Measurements from ENCODE around the gene MPHOSPH9.

Gene MPHOSPH9, protein sequence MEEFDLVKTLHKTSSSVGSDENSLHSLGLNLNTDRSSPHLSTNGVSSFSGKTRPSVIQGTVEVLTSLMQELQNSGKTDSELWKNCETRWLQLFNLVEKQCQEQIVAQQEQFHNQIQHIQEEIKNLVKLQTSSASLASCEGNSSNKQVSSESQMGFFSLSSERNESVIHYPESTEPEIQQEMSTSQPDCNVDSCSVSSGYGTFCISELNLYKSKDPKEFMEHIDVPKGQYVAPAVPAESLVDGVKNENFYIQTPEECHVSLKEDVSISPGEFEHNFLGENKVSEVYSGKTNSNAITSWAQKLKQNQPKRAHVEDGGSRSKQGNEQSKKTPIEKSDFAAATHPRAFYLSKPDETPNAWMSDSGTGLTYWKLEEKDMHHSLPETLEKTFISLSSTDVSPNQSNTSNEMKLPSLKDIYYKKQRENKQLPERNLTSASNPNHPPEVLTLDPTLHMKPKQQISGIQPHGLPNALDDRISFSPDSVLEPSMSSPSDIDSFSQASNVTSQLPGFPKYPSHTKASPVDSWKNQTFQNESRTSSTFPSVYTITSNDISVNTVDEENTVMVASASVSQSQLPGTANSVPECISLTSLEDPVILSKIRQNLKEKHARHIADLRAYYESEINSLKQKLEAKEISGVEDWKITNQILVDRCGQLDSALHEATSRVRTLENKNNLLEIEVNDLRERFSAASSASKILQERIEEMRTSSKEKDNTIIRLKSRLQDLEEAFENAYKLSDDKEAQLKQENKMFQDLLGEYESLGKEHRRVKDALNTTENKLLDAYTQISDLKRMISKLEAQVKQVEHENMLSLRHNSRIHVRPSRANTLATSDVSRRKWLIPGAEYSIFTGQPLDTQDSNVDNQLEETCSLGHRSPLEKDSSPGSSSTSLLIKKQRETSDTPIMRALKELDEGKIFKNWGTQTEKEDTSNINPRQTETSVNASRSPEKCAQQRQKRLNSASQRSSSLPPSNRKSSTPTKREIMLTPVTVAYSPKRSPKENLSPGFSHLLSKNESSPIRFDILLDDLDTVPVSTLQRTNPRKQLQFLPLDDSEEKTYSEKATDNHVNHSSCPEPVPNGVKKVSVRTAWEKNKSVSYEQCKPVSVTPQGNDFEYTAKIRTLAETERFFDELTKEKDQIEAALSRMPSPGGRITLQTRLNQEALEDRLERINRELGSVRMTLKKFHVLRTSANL

DNA sequence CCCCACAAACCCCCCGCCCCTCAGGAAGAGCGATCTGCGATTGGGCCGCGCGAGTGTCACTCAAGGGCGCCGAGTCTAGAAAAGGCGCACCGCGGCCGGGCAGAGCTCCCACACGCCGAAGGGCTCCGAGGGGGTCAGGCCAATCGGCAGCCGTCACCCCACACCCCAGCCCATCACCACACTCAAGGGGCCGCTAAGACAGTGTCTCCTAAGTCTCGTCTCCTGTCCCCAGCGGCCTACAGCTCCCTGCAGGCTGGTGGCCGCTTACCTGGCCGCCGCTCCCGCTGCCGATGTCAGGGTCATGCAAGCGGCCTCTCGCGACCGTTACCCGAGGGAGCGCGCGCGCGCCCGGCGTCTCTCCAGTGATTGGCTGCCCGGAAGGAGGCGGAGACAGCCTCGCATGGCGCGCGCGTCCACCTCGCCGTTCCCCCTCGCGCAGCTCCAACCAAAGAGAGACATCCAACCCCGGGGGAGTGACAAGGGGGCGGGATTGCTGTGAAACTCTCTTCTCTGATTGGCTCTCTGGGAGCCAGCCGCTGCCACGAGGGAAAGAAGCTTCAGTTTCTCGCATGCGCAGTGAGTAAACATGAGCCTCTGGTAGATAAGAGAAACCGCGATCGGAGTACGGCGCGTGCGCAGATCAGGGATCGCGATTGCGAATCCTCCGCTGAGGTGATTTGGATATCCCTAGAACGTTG, at the start of gene MPHOSPH9, which contains the start of gene MTRFR:
Gene MPHOSPH9 (minus strand): TSS at position 335 of the 698 bp plus-strand sequence. CDS start 2,777 bp downstream, outside the sequence.
Gene MTRFR (plus strand): TSS at position 630 of the 698 bp plus-strand sequence. CDS start 20,239 bp downstream, outside the sequence.
- DNase-seq, result peak; percentile 100

DNA sequence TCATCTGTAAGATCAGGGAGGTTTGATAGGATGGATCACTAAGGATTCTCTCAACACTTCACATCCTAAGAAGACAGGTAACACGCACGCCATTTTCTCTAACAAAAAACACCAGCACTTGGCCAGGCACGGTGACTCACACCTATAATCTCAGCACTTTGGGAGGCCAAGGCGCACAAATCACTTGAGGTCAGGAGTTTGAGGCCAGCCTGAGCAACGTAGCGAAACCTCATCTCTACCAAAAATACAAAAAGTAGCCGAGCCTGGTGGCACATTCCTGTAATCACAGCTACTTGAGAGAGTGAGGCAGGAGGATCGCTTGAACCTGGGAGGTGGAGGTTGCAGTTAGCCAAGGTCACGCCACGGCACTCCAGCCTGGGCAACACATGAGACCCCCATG, 49.2 kb upstream of the MPHOSPH9 start:
- no peak for DNase-seq

DNA sequence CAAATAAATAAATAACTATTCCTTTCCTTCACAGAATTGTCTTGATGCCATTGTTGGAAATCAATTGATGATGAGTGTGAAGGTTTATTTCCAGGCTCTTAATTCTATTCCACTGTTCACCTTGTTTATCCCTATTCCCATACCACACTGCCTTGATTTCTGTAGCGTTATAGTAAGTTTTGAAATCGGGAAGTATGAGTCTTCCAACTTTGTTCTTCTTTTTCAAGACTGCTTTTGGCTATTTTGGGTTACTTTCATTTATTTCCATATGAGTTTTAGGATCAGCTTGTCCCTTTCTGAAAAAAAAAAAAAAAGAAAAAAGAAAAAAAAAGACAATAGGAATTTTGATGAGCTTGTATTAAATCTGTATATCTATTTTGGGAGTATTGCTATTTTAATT, 48.0 kb upstream of the MPHOSPH9 start:
- peak; percentile 45 for DNase-seq

DNA sequence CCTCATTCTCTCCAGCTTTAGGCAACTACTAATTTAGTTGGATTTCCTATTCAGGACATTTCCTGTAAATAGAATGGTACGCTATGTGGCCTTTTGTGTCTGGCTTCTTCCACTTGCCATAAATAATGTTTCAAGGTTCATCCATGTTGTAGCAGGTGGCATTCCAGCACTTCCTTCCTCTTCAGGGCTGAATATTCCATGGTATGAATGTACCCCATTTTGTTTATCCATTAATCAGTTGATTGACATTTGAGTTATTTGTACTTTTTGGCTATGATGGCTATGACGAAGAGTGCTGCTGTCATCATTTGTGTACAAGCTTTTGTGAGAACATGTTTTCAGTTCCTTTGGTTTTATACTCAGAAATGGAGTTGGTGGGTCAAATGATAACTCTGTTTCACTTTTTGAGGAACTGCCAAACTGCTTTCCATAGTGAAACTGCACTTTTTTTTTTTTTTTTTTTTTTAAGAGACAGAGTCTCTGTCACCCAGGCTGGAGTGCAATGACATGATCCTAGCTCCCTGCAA, 45.2 kb upstream of the MPHOSPH9 start:
- DNase-seq, result peak; percentile 94

DNA sequence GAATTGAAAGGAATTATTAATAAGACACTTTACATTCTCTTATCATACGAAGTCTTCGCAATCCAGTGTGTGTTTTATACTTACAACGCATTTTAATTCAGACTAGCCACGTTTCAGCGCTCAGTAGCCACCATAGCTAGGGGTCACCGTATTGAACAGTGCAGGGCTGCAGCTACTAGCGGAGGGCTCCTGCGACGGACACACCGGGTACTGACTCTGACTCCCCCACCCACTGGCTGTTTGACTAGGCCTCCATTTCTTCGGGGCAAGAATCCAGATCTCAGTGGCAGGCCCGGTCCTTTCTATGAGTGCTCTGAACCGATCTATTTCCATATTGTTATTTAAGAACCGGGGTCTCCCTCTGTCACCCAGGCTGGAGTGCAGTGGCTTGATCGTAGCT, 40.2 kb upstream of the MPHOSPH9 start:
- no peak for DNase-seq

DNA sequence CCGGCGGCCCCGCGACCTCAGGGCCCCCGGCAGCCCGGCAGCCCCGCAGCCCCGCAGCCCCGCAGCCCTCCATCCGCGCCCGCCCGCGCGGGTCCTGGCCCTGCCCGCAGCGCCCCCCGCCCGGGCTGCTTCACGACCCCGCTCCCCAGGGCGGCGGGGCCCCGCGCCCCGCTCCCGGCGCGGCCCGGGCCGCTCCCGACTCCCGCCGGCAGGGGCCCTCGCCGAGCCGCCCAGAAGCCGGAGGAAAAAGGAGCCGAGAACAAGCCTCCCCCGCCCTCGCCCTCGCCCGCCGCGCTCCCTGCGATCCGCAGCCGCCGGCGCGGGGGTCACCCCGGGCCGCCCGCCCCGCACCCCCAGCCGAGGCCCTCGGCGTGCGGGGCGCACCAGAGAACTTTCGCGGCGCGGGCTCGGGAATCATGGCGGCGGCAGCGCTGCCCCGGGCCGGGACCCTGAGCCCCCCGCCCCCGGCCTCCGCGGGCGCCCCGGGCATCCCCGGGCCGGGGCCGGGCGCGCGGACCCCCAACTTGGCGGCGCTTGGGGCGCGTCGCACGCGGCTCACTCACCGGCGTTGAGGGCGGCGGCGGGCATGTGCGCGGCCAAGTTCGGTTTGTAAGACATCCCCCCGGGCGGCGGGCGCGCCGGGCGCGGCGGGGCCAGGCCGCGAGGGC, 38.2 kb upstream of the MPHOSPH9 start:
- peak; percentile 71 for DNase-seq

DNA sequence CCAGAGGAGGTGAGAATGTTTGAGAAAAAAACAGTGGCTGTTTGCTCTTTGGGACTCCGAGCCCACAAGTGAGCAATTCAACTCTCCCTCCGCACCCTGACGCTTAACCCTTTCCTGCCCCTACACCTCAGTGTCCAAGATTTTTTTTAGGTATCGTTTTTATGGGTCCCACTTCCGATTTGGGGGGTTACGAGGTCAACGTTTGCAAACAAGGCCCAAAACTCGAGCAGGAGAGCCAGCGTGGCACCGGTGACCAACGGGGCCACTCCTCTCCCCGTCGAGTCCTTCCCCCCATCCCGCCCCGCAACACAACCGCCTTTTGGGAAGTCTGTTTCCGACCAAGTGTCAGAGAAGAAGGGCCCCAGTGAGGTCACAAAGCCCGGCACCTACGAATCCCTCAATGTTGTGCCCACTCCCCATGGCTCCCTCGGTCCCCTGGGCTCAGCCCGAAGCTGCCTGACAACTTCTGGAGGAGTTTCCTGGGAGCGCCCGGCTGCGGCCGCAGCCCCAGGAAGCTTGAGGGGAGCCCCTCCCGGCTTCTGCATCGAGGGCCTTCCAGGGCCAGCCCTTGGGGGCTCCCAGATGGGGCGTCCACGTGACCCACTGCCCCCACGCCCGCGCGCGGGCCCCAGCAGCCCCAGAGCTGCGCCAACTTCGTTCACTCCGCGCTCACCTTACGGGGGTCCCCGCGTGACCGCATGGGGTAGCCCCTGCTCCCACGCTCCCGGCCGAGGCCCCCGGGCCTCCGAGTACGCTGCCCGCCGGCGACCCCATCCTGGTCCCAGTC, 37.5 kb upstream of the MPHOSPH9 start:
- DNase-seq, result peak; percentile 32

DNA sequence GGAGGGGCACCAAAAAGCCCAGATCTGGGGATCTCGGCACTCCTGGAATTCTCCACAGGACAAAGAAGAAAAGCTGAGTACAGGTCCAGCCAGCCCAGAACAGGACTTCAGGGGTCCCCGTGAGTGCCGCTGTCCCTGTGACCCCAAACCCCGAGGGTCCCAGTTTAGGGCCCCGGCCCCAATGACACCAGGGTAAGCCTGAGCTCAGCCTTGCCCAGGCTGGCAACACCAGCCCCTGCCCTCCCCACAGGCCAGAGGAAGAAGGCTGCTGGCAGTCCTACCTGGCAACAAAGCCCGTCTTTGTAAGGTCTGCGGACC, 36.9 kb upstream of the MPHOSPH9 start:
- no peak for DNase-seq

DNA sequence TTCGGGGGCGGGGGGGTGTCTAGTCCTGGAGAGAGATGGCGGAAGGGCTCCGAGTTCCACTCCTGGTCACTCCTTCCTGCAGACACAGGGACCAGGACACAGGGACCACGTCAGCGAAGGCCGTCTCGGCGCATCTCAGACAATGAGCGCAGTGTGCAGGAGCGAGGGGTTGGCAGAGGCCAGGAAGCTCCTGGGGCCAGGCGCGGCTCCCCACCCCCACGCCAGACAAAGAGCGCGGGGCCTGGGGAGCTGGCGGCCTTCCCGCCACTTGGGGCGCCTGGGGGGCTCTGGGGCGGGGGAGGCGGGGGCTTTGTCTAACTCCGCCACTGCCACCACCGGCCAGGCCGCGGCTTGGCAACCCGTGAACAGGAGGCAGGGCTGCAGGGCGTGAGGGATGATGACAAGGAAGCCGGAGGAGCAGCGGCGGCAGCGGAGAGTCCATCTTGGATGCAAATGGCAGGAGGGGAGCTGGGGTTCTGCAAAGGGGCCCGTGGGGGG, 36.5 kb upstream of the MPHOSPH9 start:
- peak; percentile 35 for DNase-seq

DNA sequence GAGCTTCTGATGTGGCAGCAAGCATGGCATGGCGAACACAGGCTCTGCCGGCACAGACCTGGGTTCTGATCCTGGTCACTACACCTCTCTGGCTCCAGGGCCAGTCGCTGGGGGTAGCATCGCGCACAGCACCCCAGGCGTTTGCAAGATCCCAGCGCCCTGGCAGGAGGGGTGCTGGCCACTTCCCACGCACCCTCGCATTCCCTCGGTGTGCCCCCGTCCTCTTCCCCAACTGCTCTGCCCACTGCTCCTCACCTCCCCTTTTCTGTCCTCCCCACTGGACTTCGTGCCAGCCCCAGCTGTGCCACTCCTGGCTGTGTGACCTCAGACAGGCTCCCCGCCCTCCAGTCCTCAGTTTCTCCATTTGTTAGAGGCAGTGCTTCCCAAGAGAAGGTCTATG, 35.9 kb upstream of the MPHOSPH9 start:
- DNase-seq, result no peak

DNA sequence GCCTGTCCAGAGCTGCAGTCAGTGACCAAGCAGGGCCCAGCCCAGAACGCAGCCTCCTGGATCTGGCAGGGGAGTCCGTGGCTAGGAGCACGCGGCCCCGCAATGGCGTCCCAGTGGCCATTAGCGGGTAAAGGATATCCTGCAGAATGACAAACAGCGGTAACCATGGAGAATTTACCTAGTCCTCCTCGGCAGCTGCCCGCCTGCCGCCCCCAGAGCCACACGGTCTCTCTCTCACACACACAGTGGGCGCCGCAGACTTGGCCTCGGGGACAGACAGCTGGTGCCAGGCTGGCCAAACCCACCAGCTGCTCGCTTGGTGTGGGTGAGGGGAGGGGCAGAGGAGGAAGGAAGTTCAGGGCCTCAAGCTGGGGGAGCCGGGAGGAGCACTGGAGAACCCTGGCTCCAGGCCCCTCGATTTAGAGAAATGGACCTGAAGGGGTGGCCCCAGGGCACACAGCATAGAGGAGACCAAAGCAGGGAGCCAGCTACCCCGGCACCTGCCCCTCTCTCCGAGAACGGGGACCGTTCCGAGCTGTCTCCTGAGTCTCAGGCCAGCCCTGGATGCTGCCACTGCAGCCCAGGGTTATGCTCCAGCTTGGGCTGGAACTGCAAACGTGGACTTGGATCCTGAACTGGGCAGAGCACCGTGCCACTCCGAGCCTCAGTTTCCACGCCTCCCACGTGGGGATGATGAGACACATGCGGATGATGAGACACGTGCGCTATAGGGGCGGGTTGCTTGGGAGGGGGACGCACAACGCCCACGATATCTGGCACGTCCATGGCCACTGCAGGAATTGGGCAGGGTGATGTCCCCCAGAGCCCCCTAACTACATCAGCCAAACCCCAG, 35.3 kb upstream of the MPHOSPH9 start:
- DNase-seq, result no peak

DNA sequence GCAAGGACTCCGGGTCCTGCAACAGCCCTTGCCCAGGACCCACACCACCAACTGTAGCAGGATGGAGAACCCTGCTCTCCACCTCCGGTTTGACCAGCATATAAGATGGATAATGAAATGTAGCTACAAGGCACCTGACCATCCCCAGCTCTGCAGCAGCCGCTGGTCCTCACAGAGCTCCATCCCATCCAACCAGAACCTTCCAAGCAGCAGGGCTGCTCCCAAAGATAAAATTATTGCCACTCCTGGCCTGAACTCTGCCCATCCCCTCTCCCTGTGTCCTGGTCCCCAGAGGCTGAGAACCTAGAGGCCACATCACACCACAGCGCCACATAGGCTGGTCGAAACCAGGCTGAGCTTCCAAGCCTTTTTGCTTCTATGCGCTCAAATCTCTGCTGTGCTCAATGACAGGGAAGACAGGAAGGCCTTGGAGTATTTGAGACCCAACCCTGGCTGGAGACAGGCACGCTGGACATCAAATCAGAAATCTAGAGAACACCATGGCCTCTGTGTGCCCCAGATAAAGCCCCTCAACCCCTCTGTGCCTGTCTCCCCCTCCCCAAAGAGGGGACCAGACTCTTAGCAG, 34.5 kb upstream of the MPHOSPH9 start:
- no peak for DNase-seq

DNA sequence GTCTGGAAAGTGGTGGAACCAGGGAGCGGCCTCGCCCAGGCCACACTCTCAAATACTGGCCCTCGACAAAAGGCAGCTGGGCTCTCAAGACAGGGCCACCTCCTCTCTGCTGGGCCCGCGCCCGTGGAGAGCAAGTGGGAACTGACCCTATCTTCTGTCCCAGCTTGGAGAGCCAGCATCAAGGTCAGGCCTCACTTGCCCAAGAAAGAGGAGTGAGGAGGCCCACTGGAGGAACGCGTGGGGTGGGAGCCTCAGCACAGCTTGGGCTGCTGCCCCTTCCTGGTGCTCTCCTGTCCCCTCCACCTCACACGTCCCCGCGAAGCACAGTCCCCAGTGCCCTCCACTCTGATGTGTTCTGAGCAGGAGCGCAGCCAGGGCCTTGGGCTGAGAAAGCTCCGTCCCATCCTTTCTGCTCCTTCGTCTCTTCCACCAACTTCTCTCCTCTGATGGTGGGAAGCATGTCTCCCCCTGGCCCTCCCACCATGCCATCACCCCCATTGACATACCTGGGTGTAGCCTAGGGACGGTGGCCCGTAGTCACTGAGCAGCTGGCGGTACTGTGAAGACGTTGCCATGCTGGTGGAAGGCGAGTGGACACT, 33.8 kb upstream of the MPHOSPH9 start:
- no peak for DNase-seq

DNA sequence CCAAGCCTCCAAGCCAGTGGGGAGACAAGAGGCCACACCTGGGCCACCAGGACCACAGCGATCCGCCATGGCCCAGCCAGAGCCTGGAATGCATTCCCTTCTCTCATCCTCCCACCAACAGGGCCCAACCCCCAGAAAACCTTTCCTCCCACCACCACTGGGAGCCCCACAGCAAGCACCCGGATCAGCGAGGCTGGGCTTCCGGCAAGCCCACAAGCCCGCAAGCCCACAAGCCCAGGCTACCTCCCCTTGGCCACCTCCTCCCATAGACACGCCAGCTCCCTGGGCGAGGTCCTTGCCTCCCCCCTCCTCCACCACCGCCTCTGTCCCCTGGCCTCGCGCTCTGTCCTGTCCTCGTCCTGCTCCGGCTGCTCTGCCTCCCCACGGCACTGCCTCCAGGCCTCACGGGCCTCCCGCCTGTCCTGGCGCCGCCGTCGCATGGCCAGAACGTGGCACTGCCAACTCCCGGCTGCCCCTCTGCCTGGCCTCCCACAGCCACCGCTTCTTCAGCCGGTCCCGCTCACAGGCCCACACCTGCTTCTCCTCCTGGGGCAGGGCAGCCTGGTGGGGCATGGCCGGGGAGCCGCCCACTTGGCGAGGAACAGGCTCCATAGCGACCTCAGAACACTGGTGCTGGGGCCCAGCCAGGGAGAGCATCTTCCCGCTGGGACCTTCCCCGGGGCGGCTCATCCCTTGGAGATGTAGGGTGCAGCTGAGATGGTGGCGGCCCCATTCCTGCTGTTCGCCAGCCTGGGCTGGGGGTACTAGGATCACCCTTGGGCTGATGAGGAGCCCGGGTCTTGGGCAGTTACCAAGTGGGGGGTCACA, 33.1 kb upstream of the MPHOSPH9 start:
- DNase-seq, result no peak

DNA sequence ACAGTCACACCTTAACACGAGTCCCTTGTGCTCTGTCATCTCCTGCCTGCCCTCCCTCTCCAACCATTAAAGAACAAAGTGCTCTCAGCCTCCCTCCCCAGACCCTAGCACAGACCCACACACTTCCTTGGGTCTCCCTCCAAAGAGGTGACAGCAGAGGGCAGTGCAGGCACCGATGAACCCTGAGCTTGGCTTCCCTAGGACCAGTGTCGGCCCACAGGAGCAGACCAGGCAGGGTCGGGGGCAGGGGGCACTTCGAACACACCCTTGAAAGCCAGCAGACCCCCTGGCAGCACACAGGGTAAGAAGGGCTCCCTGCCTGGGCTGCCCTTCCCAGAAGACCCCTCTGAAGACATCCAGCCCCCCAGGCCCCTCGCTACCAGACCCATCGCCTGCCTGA, 31.7 kb upstream of the MPHOSPH9 start:
- peak; percentile 6 for DNase-seq

DNA sequence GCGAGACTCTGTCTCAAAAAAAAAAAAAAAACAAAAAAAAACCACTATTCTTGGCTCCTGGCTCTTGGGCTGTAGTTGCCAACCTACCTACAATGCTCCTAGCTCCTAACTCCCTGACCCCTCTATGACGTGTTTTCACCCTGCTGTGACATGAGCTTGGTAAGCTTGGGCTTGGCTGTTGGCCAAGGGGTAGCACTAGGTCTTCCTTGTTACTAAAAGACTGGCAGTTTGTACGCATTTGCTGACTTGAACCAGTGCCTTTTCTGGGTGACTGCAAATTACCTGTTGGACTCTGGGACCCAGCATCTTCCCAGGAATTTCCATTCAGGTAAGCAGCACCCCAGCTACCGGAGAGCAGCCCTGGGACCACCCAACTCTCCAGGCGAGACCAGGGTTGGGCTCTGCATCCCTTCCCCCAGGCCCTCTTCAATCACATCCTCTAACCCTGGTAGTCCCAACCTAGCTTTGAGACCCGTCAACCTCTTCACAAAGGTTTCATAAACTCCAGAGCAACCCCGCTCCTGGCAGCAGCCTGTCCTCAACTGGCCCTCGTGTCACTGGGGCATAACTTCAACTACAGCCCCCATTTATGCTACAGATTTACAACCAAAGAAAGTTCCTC, 30.4 kb upstream of the MPHOSPH9 start:
- DNase-seq, result no peak

DNA sequence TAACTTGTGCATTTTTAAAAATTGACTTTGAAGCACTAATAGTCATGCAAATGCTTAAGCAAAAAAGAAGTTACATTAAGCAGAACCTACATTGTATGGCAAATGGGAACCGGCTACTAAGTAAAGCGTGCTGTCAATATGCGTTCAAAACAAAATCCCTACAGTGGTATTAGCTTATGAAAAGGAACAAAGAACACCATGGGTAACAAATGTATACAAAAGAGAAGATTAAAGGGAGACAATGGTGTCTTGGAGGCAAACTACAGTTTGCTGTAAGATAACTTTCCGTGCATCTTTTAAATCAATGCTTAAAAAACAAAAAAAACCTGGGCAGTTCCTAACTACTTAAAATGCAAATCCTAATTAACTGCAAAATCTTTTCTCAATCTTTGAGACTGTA, 28.3 kb upstream of the MPHOSPH9 start:
- DNase-seq, result no peak

DNA sequence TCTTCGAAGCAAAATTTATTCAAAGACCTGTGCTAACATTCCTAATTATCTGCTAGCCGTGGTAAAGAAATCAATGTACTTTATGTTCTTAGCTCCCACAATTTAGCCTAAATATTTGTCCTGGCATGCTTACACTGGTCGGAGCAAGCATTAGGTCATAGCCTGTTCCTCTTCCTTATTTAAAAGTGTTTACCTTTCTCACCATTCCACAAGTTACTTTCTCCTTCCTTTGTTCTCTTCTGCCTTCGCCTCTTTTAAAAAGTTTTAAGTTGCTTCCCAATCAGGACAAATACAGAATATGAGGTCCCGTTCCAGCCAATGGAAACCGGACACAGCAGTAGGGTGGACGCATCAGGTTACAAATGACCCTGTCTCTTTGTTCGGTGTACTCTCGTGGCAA, 27.1 kb upstream of the MPHOSPH9 start:
- no peak for DNase-seq
